Measurements from ENCODE around the gene CTDSP2. TPM values are rescaled to one million over a fixed set of nuclear protein-coding genes. Genes with fewer than 3 reads are reported as not detected.

CTDSP2 gene
- polyA plus RNA-seq, 4 donors = 35.1 to 143 (median 51.8) TPM

GRCh38 chr12:57815177-57816000 lies 31.1 kb downstream of the CTDSP2 start:
- Histone ChIP-seq H3K9me3 (ENCODE audit: control insufficient read depth in 2 of 2, insufficient read depth in 1 of 2, low read depth in 1 of 2, low read length in 1 of 2) (no peaks in the 10 kb centered on the region), H3K27ac (ENCODE audit: low read depth in 1 of 3, low read length in 2 of 3) (peak overlapping the region in 1 of 3 donors; percentile 3), H3K4me3 (ENCODE audit: low read depth in 1 of 3, low read length in 3 of 3) (no peak overlapping the region), H3K27me3 (ENCODE audit: control insufficient read depth in 3 of 3, insufficient read depth in 3 of 3, low read length in 3 of 3) (no peaks in the 10 kb centered on the region), H3K36me3 (ENCODE audit: control insufficient read depth in 3 of 3, insufficient read depth in 2 of 3, low read depth in 1 of 3, low read length in 3 of 3) (peaks cover 0 to 38% (median 0%) of the 10 kb centered on the region in 3 donors), H3K4me1 (ENCODE audit: control insufficient read depth in 3 of 3, insufficient read depth in 2 of 3, low read depth in 1 of 3, low read length in 2 of 3) (peaks cover 0 to 10% (median 0%) of the 10 kb centered on the region in 3 donors)
- WGBS, 3 donors = 60 to 72% (median 72%) methylated on average over 13 of the region's 13 CpGs
- no peak for DNase-seq
- FAIRE-seq = no peak

GRCh38 chr12:57813971-57814772 lies 32.4 kb downstream of the CTDSP2 start:
- H3K27ac ChIP-seq (ENCODE audit: low read depth in 1 of 3, low read length in 2 of 3) = no peak overlapping the region
- FAIRE-seq (no peak), DNase-seq (no peak)
- H3K4me1 ChIP-seq (ENCODE audit: control insufficient read depth in 3 of 3, insufficient read depth in 2 of 3, low read depth in 1 of 3, low read length in 2 of 3) = peaks cover 0 to 10% (median 0%) of the 10 kb centered on the region in 3 donors
- H3K36me3 ChIP-seq (ENCODE audit: control insufficient read depth in 3 of 3, insufficient read depth in 2 of 3, low read depth in 1 of 3, low read length in 3 of 3) = peaks cover 0 to 39% (median 0%) of the 10 kb centered on the region in 3 donors
- no peak overlapping the region for H3K4me3 ChIP-seq (ENCODE audit: low read depth in 1 of 3, low read length in 3 of 3)
- WGBS, 3 donors = 78 to 83% (median 78%) methylated on average over 16 to 17 of the region's 17 CpGs
- no peaks in the 10 kb centered on the region for H3K27me3 ChIP-seq (ENCODE audit: control insufficient read depth in 3 of 3, insufficient read depth in 3 of 3, low read length in 3 of 3)
- H3K9me3 ChIP-seq (ENCODE audit: control insufficient read depth in 2 of 2, insufficient read depth in 1 of 2, low read depth in 1 of 2, low read length in 1 of 2) = no peaks in the 10 kb centered on the region

GRCh38 chr12:57813111-57813970 lies 33.2 kb downstream of the CTDSP2 start:
- peaks cover 0 to 38% (median under 1%) of the 10 kb centered on the region in 3 donors for H3K36me3 ChIP-seq (ENCODE audit: control insufficient read depth in 3 of 3, insufficient read depth in 2 of 3, low read depth in 1 of 3, low read length in 3 of 3)
- FAIRE-seq = no peak

GRCh38 chr12:57811028-57811755 lies 35.3 kb downstream of the CTDSP2 start:
- H3K27me3 ChIP-seq (ENCODE audit: control insufficient read depth in 3 of 3, insufficient read depth in 3 of 3, low read length in 3 of 3) = no peaks in the 10 kb centered on the region
- H3K27ac ChIP-seq (ENCODE audit: low read depth in 1 of 3, low read length in 2 of 3) = no peak overlapping the region
- no peaks in the 10 kb centered on the region for H3K9me3 ChIP-seq (ENCODE audit: control insufficient read depth in 2 of 2, insufficient read depth in 1 of 2, low read depth in 1 of 2, low read length in 1 of 2)
- 90 to 96% (median 95%) methylated on average over 10 of the region's 10 CpGs for WGBS, 3 donors
- H3K4me3 ChIP-seq (ENCODE audit: low read depth in 1 of 3, low read length in 3 of 3) = no peak overlapping the region
- DNase-seq = no peak
- peaks cover 0 to 55% (median 4%) of the 10 kb centered on the region in 3 donors for H3K36me3 ChIP-seq (ENCODE audit: control insufficient read depth in 3 of 3, insufficient read depth in 2 of 3, low read depth in 1 of 3, low read length in 3 of 3)
- no peak for FAIRE-seq
- no peaks in the 10 kb centered on the region for H3K4me1 ChIP-seq (ENCODE audit: control insufficient read depth in 3 of 3, insufficient read depth in 2 of 3, low read depth in 1 of 3, low read length in 2 of 3)

More at GRCh38 chr12:57813111-57813970, 33.2 kb downstream of the CTDSP2 start:
- DNase-seq = no peak
- Histone ChIP-seq H3K4me1 (ENCODE audit: control insufficient read depth in 3 of 3, insufficient read depth in 2 of 3, low read depth in 1 of 3, low read length in 2 of 3) (peaks cover 0 to 10% (median 0%) of the 10 kb centered on the region in 3 donors), H3K27me3 (ENCODE audit: control insufficient read depth in 3 of 3, insufficient read depth in 3 of 3, low read length in 3 of 3) (no peaks in the 10 kb centered on the region), H3K9me3 (ENCODE audit: control insufficient read depth in 2 of 2, insufficient read depth in 1 of 2, low read depth in 1 of 2, low read length in 1 of 2) (no peaks in the 10 kb centered on the region), H3K4me3 (ENCODE audit: low read depth in 1 of 3, low read length in 3 of 3) (no peak overlapping the region), H3K27ac (ENCODE audit: low read depth in 1 of 3, low read length in 2 of 3) (no peak overlapping the region)
- WGBS, 3 donors = 83 to 85% (median 83%) methylated on average over 14 of the region's 14 CpGs

GRCh38 chr12:57810450-57810849 lies 36.1 kb downstream of the CTDSP2 start:
- H3K4me3 ChIP-seq (ENCODE audit: low read depth in 1 of 3, low read length in 3 of 3) = no peak overlapping the region
- DNase-seq = peak in 1 of 2 donors; percentile 49
- H3K27me3 ChIP-seq (ENCODE audit: control insufficient read depth in 3 of 3, insufficient read depth in 3 of 3, low read length in 3 of 3) = no peaks in the 10 kb centered on the region
- no peaks in the 10 kb centered on the region for H3K4me1 ChIP-seq (ENCODE audit: control insufficient read depth in 3 of 3, insufficient read depth in 2 of 3, low read depth in 1 of 3, low read length in 2 of 3)
- no peak for FAIRE-seq
- H3K27ac ChIP-seq (ENCODE audit: low read depth in 1 of 3, low read length in 2 of 3) = no peak overlapping the region
- WGBS, 3 donors = 93 to 94% (median 93%) methylated on average over 5 of the region's 5 CpGs
- H3K36me3 ChIP-seq (ENCODE audit: control insufficient read depth in 3 of 3, insufficient read depth in 2 of 3, low read depth in 1 of 3, low read length in 3 of 3) = peaks cover 0 to 57% (median 4%) of the 10 kb centered on the region in 3 donors
- no peaks in the 10 kb centered on the region for H3K9me3 ChIP-seq (ENCODE audit: control insufficient read depth in 2 of 2, insufficient read depth in 1 of 2, low read depth in 1 of 2, low read length in 1 of 2)

- WGBS, 3 donors = 90 to 93% (median 91%) methylated on average over 3 of the region's 3 CpGs
- no peaks in the 10 kb centered on the region for H3K9me3 ChIP-seq (ENCODE audit: control insufficient read depth in 2 of 2, insufficient read depth in 1 of 2, low read depth in 1 of 2, low read length in 1 of 2)
- no peak overlapping the region for H3K4me3 ChIP-seq (ENCODE audit: low read depth in 1 of 3, low read length in 3 of 3)
- no peaks in the 10 kb centered on the region for H3K27me3 ChIP-seq (ENCODE audit: control insufficient read depth in 3 of 3, insufficient read depth in 3 of 3, low read length in 3 of 3)
- FAIRE-seq (no peak), DNase-seq (no peak)
- H3K36me3 ChIP-seq (ENCODE audit: control insufficient read depth in 3 of 3, insufficient read depth in 2 of 3, low read depth in 1 of 3, low read length in 3 of 3) = peaks cover 0 to 54% (median 4%) of the 10 kb centered on the region in 3 donors
- no peaks in the 10 kb centered on the region for H3K4me1 ChIP-seq (ENCODE audit: control insufficient read depth in 3 of 3, insufficient read depth in 2 of 3, low read depth in 1 of 3, low read length in 2 of 3)
- H3K27ac ChIP-seq (ENCODE audit: low read depth in 1 of 3, low read length in 2 of 3) = no peak overlapping the region
Measured at GRCh38 chr12:57809425-57809824, 37.1 kb downstream of the CTDSP2 start.

GRCh38 chr12:57808351-57808750 lies 38.2 kb downstream of the CTDSP2 start:
- H3K9me3 ChIP-seq (ENCODE audit: control insufficient read depth in 2 of 2, insufficient read depth in 1 of 2, low read depth in 1 of 2, low read length in 1 of 2) = no peaks in the 10 kb centered on the region
- no peaks in the 10 kb centered on the region for H3K4me1 ChIP-seq (ENCODE audit: control insufficient read depth in 3 of 3, insufficient read depth in 2 of 3, low read depth in 1 of 3, low read length in 2 of 3)
- no peak overlapping the region for H3K4me3 ChIP-seq (ENCODE audit: low read depth in 1 of 3, low read length in 3 of 3)
- FAIRE-seq (no peak), DNase-seq (no peak)
- no peaks in the 10 kb centered on the region for H3K27me3 ChIP-seq (ENCODE audit: control insufficient read depth in 3 of 3, insufficient read depth in 3 of 3, low read length in 3 of 3)
- 86 to 93% (median 90%) methylated on average over 5 of the region's 5 CpGs for WGBS, 3 donors
- peaks cover 0 to 55% (median 4%) of the 10 kb centered on the region in 3 donors for H3K36me3 ChIP-seq (ENCODE audit: control insufficient read depth in 3 of 3, insufficient read depth in 2 of 3, low read depth in 1 of 3, low read length in 3 of 3)
- H3K27ac ChIP-seq (ENCODE audit: low read depth in 1 of 3, low read length in 2 of 3) = no peak overlapping the region

Measured in small intestine (tissue), 7 donors.